Measurements from ENCODE around the gene WIPF1.

WIPF1 gene

GRCh38 chr2:174633623-174633930, 36.0 kb upstream of the WIPF1 start:
- TF ChIP-seq CTCF (IDR thresholded peaks at IDR 0.05) = no peak
- Histone ChIP-seq H3K79me2 (peaks cover 17% of the 10 kb centered on the region), H3K27ac (peak overlapping the region; percentile 97), H3K4me3 (ENCODE audit: low read depth, low read length) (peak overlapping the region; percentile 51), H3K36me3 (ENCODE audit: control insufficient read depth, insufficient read depth, low read length) (no peaks in the 10 kb centered on the region), H3K4me1 (peaks cover 47% of the 10 kb centered on the region), H3K9me3 (ENCODE audit: control insufficient read depth, low read length) (no peaks in the 10 kb centered on the region), H3K9ac (peak overlapping the region; percentile 38), H3K4me2 (ENCODE audit: low read length) (peak overlapping the region; percentile 54), H3K27me3 (ENCODE audit: control insufficient read depth, insufficient read depth, low read length) (no peaks in the 10 kb centered on the region), H2AFZ (peak overlapping the region; percentile 56)

- H3K9me3 ChIP-seq (ENCODE audit: control insufficient read depth, low read length) = no peaks in the 10 kb centered on the region
- peak overlapping the region; percentile 56 for H2AFZ ChIP-seq
- no peaks in the 10 kb centered on the region for H3K27me3 ChIP-seq (ENCODE audit: control insufficient read depth, insufficient read depth, low read length)
- H3K79me2 ChIP-seq = peaks cover 18% of the 10 kb centered on the region
- no peak for TF ChIP-seq CTCF (IDR thresholded peaks at IDR 0.05)
- peak overlapping the region; percentile 38 for H3K9ac ChIP-seq
- peak overlapping the region; percentile 54 for H3K4me2 ChIP-seq (ENCODE audit: low read length)
- peak overlapping the region; percentile 97 for H3K27ac ChIP-seq
- H3K36me3 ChIP-seq (ENCODE audit: control insufficient read depth, insufficient read depth, low read length) = no peaks in the 10 kb centered on the region
- peak overlapping the region; percentile 51 for H3K4me3 ChIP-seq (ENCODE audit: low read depth, low read length)
- H3K4me1 ChIP-seq = peaks cover 44% of the 10 kb centered on the region
Observed at GRCh38 chr2:174632841-174633622, 35.4 kb upstream of the WIPF1 start.

GRCh38 chr2:174631009-174631981, 33.7 kb upstream of the WIPF1 start:
- TF ChIP-seq CTCF (IDR thresholded peaks at IDR 0.05) = no peak
- Histone ChIP-seq H3K4me3 (ENCODE audit: low read depth, low read length) (no peak overlapping the region), H3K9ac (no peak overlapping the region), H3K4me2 (ENCODE audit: low read length) (no peak overlapping the region), H3K27me3 (ENCODE audit: control insufficient read depth, insufficient read depth, low read length) (no peaks in the 10 kb centered on the region), H3K36me3 (ENCODE audit: control insufficient read depth, insufficient read depth, low read length) (no peaks in the 10 kb centered on the region), H3K4me1 (peaks cover 36% of the 10 kb centered on the region), H3K27ac (no peak overlapping the region), H3K79me2 (peaks cover 31% of the 10 kb centered on the region), H2AFZ (no peak overlapping the region), H3K9me3 (ENCODE audit: control insufficient read depth, low read length) (no peaks in the 10 kb centered on the region)

- Histone ChIP-seq H3K9me3 (ENCODE audit: control insufficient read depth, low read length) (no peaks in the 10 kb centered on the region), H3K36me3 (ENCODE audit: control insufficient read depth, insufficient read depth, low read length) (no peaks in the 10 kb centered on the region), H3K4me1 (peaks cover 34% of the 10 kb centered on the region), H3K9ac (no peak overlapping the region), H3K27me3 (ENCODE audit: control insufficient read depth, insufficient read depth, low read length) (no peaks in the 10 kb centered on the region), H3K27ac (no peak overlapping the region), H3K4me2 (ENCODE audit: low read length) (no peak overlapping the region), H3K4me3 (ENCODE audit: low read depth, low read length) (no peak overlapping the region), H2AFZ (no peak overlapping the region), H3K79me2 (peaks cover 31% of the 10 kb centered on the region)
- no peak for TF ChIP-seq CTCF (IDR thresholded peaks at IDR 0.05)
Observed at GRCh38 chr2:174630107-174630506, 32.5 kb upstream of the WIPF1 start.
